Lower leg skin (tissue), 3 donors: ENCODE data around the gene KRTAP2-1.

Experiments
- POLR2A ChIP-seq, 2 donors: fragments of 450-650 bp; IDR thresholded peaks; one replicate each; pipeline ENCODE4 v1.6.1; 2016 to 2017; ENCODE audit warnings: antibody characterized with exemption in 2 of 2, mild to moderate bottlenecking in 1 of 2, moderate library complexity in 1 of 2
- TF ChIP-seq, protein P1 (sequence below), 3 donors: fragments of 450-650 bp; IDR thresholded peaks; one replicate each; pipeline ENCODE4 v1.5.1; 2016; ENCODE audit warnings: antibody characterized with exemption in 3 of 3, mild to moderate bottlenecking in 3 of 3, moderate library complexity in 2 of 3

DNA sequence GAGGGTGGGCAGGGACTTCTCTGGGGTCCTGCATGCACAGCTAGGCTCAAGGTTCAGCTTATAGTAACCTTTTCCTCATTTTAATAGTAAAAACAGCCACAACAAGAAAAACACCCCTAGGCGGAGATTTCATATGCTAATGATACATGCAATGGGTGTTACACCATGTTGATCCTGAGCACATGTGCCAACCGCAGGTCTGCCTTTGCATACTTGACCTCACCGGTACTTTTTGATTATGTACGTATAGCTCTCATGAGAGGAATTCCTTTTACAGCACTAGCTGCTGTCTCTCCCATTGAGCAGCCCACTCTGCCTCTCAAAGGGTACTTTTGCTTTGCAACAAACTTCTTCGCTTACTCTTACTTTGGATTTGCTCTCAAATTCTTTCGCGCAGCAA, 48.9 kb upstream of the KRTAP2-1 start:
- TF ChIP-seq, protein P1, sequence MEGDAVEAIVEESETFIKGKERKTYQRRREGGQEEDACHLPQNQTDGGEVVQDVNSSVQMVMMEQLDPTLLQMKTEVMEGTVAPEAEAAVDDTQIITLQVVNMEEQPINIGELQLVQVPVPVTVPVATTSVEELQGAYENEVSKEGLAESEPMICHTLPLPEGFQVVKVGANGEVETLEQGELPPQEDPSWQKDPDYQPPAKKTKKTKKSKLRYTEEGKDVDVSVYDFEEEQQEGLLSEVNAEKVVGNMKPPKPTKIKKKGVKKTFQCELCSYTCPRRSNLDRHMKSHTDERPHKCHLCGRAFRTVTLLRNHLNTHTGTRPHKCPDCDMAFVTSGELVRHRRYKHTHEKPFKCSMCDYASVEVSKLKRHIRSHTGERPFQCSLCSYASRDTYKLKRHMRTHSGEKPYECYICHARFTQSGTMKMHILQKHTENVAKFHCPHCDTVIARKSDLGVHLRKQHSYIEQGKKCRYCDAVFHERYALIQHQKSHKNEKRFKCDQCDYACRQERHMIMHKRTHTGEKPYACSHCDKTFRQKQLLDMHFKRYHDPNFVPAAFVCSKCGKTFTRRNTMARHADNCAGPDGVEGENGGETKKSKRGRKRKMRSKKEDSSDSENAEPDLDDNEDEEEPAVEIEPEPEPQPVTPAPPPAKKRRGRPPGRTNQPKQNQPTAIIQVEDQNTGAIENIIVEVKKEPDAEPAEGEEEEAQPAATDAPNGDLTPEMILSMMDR (IDR thresholded peaks at IDR 0.05) = no peak
- no peak for TF ChIP-seq POLR2A (IDR thresholded peaks at IDR 0.05)
